Lung (tissue), 12 donors: ENCODE data around the gene ITGA11. TPM values are rescaled to one million over a fixed set of nuclear protein-coding genes. Genes with fewer than 3 reads are reported as not detected.

Experiments used
- ATAC-seq: fragments of 200-7000 bp; cut with Tn5 transposase; one replicate; pipeline ENCODE4 v1.9.1; 2020; ENCODE audit warnings: moderate number of reproducible peaks; ENCODE audit not compliant: insufficient read depth, low FRiP score
- DNase-seq, 3 donors: peaks; one replicate each; pipeline ENCODE4 v3.0.0-alpha.2; 2013 to 2017
- H3K27ac ChIP-seq, 2 donors: one replicate each; pipeline ENCODE4 v1.5.1; 2013; ENCODE audit warnings: mild to moderate bottlenecking in 2 of 2, moderate library complexity in 2 of 2, control low read depth in 1 of 2, inconsistent platforms in 1 of 2, low read depth in 1 of 2, low read length in 1 of 2
- H3K27me3 ChIP-seq, 3 donors: one replicate each; pipeline ENCODE4 v1.5.1; 2013; ENCODE audit warnings: low read length in 2 of 3; ENCODE audit not compliant: control insufficient read depth in 3 of 3, insufficient read depth in 3 of 3
- H3K36me3 ChIP-seq, 4 donors: one replicate each; pipeline ENCODE4 v1.5.1; 2013; ENCODE audit warnings: low read length in 4 of 4, mild to moderate bottlenecking in 1 of 4, moderate library complexity in 1 of 4; ENCODE audit not compliant: control insufficient read depth in 4 of 4, insufficient read depth in 4 of 4
- H3K4me1 ChIP-seq, 5 donors: one replicate each; pipeline ENCODE4 v1.5.1; 2013; ENCODE audit warnings: low read length in 5 of 5, mild to moderate bottlenecking in 2 of 5, moderate library complexity in 1 of 5; ENCODE audit not compliant: control insufficient read depth in 5 of 5, insufficient read depth in 5 of 5
- H3K4me3 ChIP-seq: one replicate; pipeline ENCODE4 v1.5.1; 2013; ENCODE audit warnings: mild to moderate bottlenecking, control low read depth, moderate library complexity
- H3K9ac ChIP-seq, 2 donors: one replicate each; pipeline ENCODE4 v1.5.1; 2013; ENCODE audit warnings: low read length in 2 of 2, control low read depth in 1 of 2; ENCODE audit not compliant: insufficient read depth in 1 of 2
- H3K9me3 ChIP-seq, 4 donors: one replicate each; pipeline ENCODE4 v1.5.1; 2013; ENCODE audit warnings: low read length in 3 of 4, mild to moderate bottlenecking in 1 of 4, moderate library complexity in 1 of 4; ENCODE audit not compliant: control insufficient read depth in 4 of 4, insufficient read depth in 3 of 4
- WGBS, 2 donors: extraction: QIAGEN DNeasy Blood & Tissue Kit; methylation state at CpG; one replicate each; pipeline ENCODE4 v1.1.7; 2013; 5-methylcytosine and 5-hydroxymethylcytosine counted together
- polyA plus RNA-seq, 2 donors: library from polyadenylated mRNA; stranded (reverse); fragments of 200-250 nt; gene quantifications; one replicate each; pipeline ENCODE4 v1.2.1, GENCODE V29; 2013
- total RNA-seq, 2 donors: library from RNA; depleted of rRNA in 1 of 2; stranded (reverse); fragments of >200 nt in 1 of 2; gene quantifications; one replicate each; pipeline ENCODE4 v1.2.1, GENCODE V29; 2014 to 2021
- TF ChIP-seq, protein P1 (sequence below): IDR thresholded peaks from 2 replicates; pipeline ENCODE4 v1.5.1; 2012; ENCODE audit warnings: mild to moderate bottlenecking; ENCODE audit errors: control extremely low read depth, extremely low read depth
- donor health status: control.
- donor health status: control.
- donor health status: Bipolar disorder and iron deficiency.
- donor health status: healthy.
- donor health status: DM: yes; HTN: yes; CAD: no.

Gene ITGA11
- total and polyA plus RNA-seq, 4 donors = 0.35 to 1.8 (median 1.0) TPM

DNA sequence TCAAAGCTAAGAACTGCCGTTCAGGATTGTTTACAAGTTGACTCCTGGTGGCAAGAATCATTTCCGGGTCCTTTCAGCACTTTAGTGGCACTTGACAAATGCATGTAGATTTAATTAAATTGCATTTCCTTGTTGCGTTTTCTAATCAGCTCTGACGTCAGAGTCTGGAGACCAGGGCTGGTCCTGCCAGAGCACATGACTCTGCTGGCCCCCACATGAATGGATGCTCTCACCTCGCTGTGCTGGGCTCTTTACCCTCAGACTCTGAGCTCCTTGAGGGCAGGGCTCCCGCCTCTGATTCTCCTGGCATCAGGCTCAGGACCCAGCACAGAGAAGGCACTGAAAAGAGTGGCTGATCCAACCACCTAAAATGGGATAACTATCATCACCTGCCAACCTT is 85.0 kb downstream of the ITGA11 start:
- H3K36me3 ChIP-seq = no peaks in the 10 kb centered on the region
- no peaks in the 10 kb centered on the region for H3K27me3 ChIP-seq
- no peak overlapping the region for H3K9ac ChIP-seq
- peaks cover 0 to 2% (median 0%) of the 10 kb centered on the region in 4 donors for H3K9me3 ChIP-seq
- TF ChIP-seq, protein P1, sequence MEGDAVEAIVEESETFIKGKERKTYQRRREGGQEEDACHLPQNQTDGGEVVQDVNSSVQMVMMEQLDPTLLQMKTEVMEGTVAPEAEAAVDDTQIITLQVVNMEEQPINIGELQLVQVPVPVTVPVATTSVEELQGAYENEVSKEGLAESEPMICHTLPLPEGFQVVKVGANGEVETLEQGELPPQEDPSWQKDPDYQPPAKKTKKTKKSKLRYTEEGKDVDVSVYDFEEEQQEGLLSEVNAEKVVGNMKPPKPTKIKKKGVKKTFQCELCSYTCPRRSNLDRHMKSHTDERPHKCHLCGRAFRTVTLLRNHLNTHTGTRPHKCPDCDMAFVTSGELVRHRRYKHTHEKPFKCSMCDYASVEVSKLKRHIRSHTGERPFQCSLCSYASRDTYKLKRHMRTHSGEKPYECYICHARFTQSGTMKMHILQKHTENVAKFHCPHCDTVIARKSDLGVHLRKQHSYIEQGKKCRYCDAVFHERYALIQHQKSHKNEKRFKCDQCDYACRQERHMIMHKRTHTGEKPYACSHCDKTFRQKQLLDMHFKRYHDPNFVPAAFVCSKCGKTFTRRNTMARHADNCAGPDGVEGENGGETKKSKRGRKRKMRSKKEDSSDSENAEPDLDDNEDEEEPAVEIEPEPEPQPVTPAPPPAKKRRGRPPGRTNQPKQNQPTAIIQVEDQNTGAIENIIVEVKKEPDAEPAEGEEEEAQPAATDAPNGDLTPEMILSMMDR = no peak
- H3K4me1 ChIP-seq = peaks cover 0 to 4% (median 0%) of the 10 kb centered on the region in 5 donors
- no peak overlapping the region for H3K4me3 ChIP-seq
- DNase-seq (no peak), ATAC-seq (no peak)
- no peak overlapping the region for H3K27ac ChIP-seq
- 53 to 78% methylated on average over 6 of the region's 6 CpGs for WGBS, 2 donors

DNA sequence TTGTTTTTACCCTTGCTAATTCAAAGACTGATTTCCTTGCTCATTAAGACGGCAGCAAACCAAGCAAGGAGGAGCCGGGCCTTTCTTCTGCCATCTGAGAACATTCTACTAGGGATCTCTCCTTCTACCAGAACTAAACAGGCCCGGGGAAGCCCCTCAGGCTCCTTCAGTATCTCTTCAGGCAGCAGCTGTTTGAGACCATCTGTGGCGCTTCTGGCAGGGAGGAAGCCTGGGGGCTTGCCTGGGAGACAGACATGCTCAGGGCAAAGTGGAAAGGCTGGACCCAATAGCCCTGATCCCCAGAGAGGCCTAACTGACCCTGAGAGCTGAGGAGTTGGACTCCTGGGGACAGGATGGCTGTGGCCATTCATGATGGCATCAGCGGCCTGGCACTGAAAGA is 86.5 kb downstream of the ITGA11 start:
- no peak for DNase-seq
- H3K9me3 ChIP-seq = peaks cover 0 to 2% (median 0%) of the 10 kb centered on the region in 4 donors
- H3K4me3 ChIP-seq = no peak overlapping the region
- ATAC-seq = no peak
- no peaks in the 10 kb centered on the region for H3K36me3 ChIP-seq
- whole genome bisulfite sequencing, 2 donors = 83 to 90% methylated on average over 5 of the region's 5 CpGs
- no peaks in the 10 kb centered on the region for H3K27me3 ChIP-seq
- no peak overlapping the region for H3K27ac ChIP-seq
- TF ChIP-seq, protein P1 = no peak
- peaks cover 0 to 4% (median 2%) of the 10 kb centered on the region in 5 donors for H3K4me1 ChIP-seq
- no peak overlapping the region for H3K9ac ChIP-seq

DNA sequence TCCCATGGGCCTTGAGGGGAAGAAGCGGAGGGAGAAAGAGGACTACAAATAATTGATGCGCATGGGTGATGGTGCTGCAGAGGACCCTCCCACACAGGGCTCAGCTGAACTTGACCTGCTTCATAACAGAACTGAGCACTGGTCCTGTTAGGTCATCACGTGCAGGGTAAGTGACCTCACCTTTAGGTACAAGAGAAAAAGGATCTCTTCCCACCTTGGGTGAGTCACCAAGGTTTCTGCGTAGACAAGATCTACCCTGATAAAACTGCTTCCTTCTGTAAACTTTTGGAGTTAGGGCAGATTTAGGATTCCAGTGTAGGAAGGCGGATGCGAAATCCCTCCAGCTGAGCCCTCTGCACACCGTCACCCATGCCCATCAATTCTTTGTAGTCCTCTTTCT is 87.4 kb downstream of the ITGA11 start:
- no peak overlapping the region for H3K4me3 ChIP-seq
- DNase-seq (no peak), ATAC-seq (no peak)
- no peak overlapping the region for H3K9ac ChIP-seq
- peaks cover 0 to 2% (median 0%) of the 10 kb centered on the region in 4 donors for H3K9me3 ChIP-seq
- no peaks in the 10 kb centered on the region for H3K36me3 ChIP-seq
- H3K27ac ChIP-seq = no peak overlapping the region
- 93 to 96% methylated on average over 7 of the region's 7 CpGs for WGBS, 2 donors
- TF ChIP-seq, protein P1 = no peak
- peaks cover 0 to 4% (median 2%) of the 10 kb centered on the region in 5 donors for H3K4me1 ChIP-seq
- no peaks in the 10 kb centered on the region for H3K27me3 ChIP-seq
